HG02840 (cell line): Measurements from ENCODE around the gene TSEN34.
A peak's percentile ranks its signal among the peaks of the same experiment; 100 is the strongest.
"Not testable (repeated sequence)": the region's sequence is repeated elsewhere in the genome, so short reads cannot be mapped to it uniquely, and the experiment has no call there.

Experiments used
- ATAC-seq: cut with Tn5 transposase; IDR thresholded peaks from one replicate; pipeline ENCODE4 v1.9.1; 2021; ENCODE audit warnings: mild to moderate bottlenecking, moderate library complexity, moderate number of reproducible peaks; ENCODE audit not compliant: unreplicated experiment, low FRiP score

The TSEN34 gene

GRCh38 chr19:54229146-54229545 is 38.0 kb downstream of the TSEN34 start:
- no peak for ATAC-seq

GRCh38 chr19:54230031-54230430 is 38.9 kb downstream of the TSEN34 start:
- no peak for ATAC-seq

GRCh38 chr19:54231077-54231931 is 40.2 kb downstream of the TSEN34 start:
- peak; percentile 63 for ATAC-seq

GRCh38 chr19:54233941-54234340 is 42.8 kb downstream of the TSEN34 start:
- no peak for ATAC-seq

GRCh38 chr19:54239491-54240371 is 48.6 kb downstream of the TSEN34 start:
- not testable (repeated sequence) for ATAC-seq

GRCh38 chr19:54240372-54241336 is 49.5 kb downstream of the TSEN34 start:
- not testable (repeated sequence) for ATAC-seq

GRCh38 chr19:54242234-54242633 is 51.1 kb downstream of the TSEN34 start:
- ATAC-seq: not testable (repeated sequence)

GRCh38 chr19:54242646-54243045 is 51.5 kb downstream of the TSEN34 start, which contains the start of gene LILRA6:
Gene LILRA6 (minus strand): TSS chr19:54242790.
- ATAC-seq: not testable (repeated sequence)

- ATAC-seq: not testable (repeated sequence)
Observed at GRCh38 chr19:54243809-54244208, 52.7 kb downstream of the TSEN34 start.
